Liver (tissue), 3 donors: ENCODE measurements around the gene MBP.

Experiments used
- RAD21 ChIP-seq, 2 donors: IDR thresholded peaks; 2 replicates each; pipeline ENCODE4 v1.6.1; 2016; ENCODE audit warnings: antibody characterized with exemption in 2 of 2, mild to moderate bottlenecking in 2 of 2
- TF ChIP-seq, protein P1 (sequence below): fragments of 150-350 bp; IDR thresholded peaks from 2 replicates; pipeline ENCODE4 v1.5.1; 2017; ENCODE audit warnings: improper control_type of control experiment, low read depth, low read length; ENCODE audit not compliant: missing input control
- donor health status: healthy.
- donor health status: healthy.

GRCh38 chr18:77115192-77115953, 17.2 kb downstream of the MBP start:
- TF ChIP-seq, protein P1, sequence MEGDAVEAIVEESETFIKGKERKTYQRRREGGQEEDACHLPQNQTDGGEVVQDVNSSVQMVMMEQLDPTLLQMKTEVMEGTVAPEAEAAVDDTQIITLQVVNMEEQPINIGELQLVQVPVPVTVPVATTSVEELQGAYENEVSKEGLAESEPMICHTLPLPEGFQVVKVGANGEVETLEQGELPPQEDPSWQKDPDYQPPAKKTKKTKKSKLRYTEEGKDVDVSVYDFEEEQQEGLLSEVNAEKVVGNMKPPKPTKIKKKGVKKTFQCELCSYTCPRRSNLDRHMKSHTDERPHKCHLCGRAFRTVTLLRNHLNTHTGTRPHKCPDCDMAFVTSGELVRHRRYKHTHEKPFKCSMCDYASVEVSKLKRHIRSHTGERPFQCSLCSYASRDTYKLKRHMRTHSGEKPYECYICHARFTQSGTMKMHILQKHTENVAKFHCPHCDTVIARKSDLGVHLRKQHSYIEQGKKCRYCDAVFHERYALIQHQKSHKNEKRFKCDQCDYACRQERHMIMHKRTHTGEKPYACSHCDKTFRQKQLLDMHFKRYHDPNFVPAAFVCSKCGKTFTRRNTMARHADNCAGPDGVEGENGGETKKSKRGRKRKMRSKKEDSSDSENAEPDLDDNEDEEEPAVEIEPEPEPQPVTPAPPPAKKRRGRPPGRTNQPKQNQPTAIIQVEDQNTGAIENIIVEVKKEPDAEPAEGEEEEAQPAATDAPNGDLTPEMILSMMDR, result peak; percentile 8
- no peak for TF ChIP-seq RAD21 (IDR thresholded peaks at IDR 0.05)
